ENCODE data around the gene PDCL2.
A peak's percentile ranks its signal among the peaks of the same experiment; 100 is the strongest.
"Not testable (repeated sequence)": the region's sequence is repeated elsewhere in the genome, so short reads cannot be mapped to it uniquely, and the experiment has no call there.

PDCL2 gene

GRCh38 chr4:55588160-55588559 lies 3.9 kb downstream of the PDCL2 start:
- TF ChIP-seq CTCF (conservative IDR thresholded peaks at IDR 0.05) = no peak
- H3K27ac ChIP-seq = no peak overlapping the region

- not testable (repeated sequence) for H3K27ac ChIP-seq
Measured at GRCh38 chr4:55582773-55583172, 9.3 kb downstream of the PDCL2 start.

GRCh38 chr4:55578341-55579010 lies 13.6 kb downstream of the PDCL2 start:
- no peak overlapping the region for H3K27ac ChIP-seq
- no peak for TF ChIP-seq CTCF (conservative IDR thresholded peaks at IDR 0.05)

- no peak overlapping the region for H3K27ac ChIP-seq
- TF ChIP-seq CTCF (conservative IDR thresholded peaks at IDR 0.05) = no peak
Measured at GRCh38 chr4:55575513-55575912, 16.5 kb downstream of the PDCL2 start.

- no peak overlapping the region for H3K27ac ChIP-seq
- TF ChIP-seq CTCF (conservative IDR thresholded peaks at IDR 0.05) = no peak
Measured at GRCh38 chr4:55574252-55574651, 17.8 kb downstream of the PDCL2 start.

- TF ChIP-seq CTCF (conservative IDR thresholded peaks at IDR 0.05) = no peak
Measured at GRCh38 chr4:55571806-55572205, 20.2 kb downstream of the PDCL2 start.

GRCh38 chr4:55568905-55569504 lies 23.0 kb downstream of the PDCL2 start:
- TF ChIP-seq CTCF (conservative IDR thresholded peaks at IDR 0.05) = no peak

More at GRCh38 chr4:55571806-55572205, 20.2 kb downstream of the PDCL2 start:
- no peak overlapping the region for H3K27ac ChIP-seq

GRCh38 chr4:55561889-55562288 lies 30.2 kb downstream of the PDCL2 start:
- no peak for TF ChIP-seq CTCF (conservative IDR thresholded peaks at IDR 0.05)
- H3K27ac ChIP-seq = no peak overlapping the region

More at GRCh38 chr4:55568905-55569504, 23.0 kb downstream of the PDCL2 start:
- H3K27ac ChIP-seq = peak overlapping the region; percentile 43
